ENCODE data around the gene HMCES.

DNA sequence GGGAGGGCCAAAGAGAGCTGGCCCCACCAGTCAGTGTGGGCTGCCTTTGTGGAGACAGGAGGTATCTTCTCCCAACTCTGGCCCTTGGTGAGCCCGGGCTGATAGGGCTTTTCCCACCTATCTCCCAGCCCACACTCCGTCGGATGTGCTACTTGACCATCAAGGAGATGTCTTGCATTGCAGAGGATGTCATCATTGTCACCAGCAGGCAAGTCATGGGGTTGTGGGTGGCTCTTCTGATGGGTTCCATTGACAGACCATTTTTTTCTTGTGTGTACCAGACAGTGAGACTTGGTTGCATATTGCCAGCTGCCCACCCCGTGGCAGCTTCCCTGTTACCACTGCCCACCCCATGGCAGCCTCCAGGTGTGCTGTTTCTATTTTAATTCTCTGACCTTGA is 25.9 kb upstream of the HMCES start:
- TF ChIP-seq POLR2A (IDR thresholded peaks at IDR 0.05; ENCODE audit: low read depth, low read length) (no peak), POLR2AphosphoS5 (IDR thresholded peaks at IDR 0.05; ENCODE audit: low read depth, low read length) (no peak), TAF1 (IDR thresholded peaks at IDR 0.05; ENCODE audit: low read depth, low read length) (no peak)
